Heart left ventricle (tissue), 16 donors: ENCODE measurements around the gene GMPS. TPM values are rescaled to one million over a fixed set of nuclear protein-coding genes. Genes with fewer than 3 reads are reported as not detected.
A peak's percentile ranks its signal among the peaks of the same experiment; 100 is the strongest.

Source experiments
- ATAC-seq, 4 donors: fragments of 200-7000 bp; cut with Tn5 transposase; one replicate each; pipeline ENCODE4 v1.9.1; 2020 to 2022; ENCODE audit warnings: moderate library complexity in 4 of 4, mild to moderate bottlenecking in 3 of 4, moderate number of reproducible peaks in 1 of 4
- DNase-seq, 5 donors: peaks; one replicate each; pipeline ENCODE4 v3.0.0-alpha.2; 2020
- H3K27ac ChIP-seq, 12 donors: fragments of 200-600 bp; sonication (generic) in 4 of 12; one replicate each; pipeline versions ENCODE4 v1.5.0 to v1.8.0; 2016 to 2022; ENCODE audit warnings: mild to moderate bottlenecking in 2 of 12
- H3K27me3 ChIP-seq, 9 donors: fragments of 200-600 bp; sonication (generic) in 2 of 9; one replicate each; pipeline versions ENCODE4 v1.5.1 to v1.8.0; 2016 to 2022; ENCODE audit warnings: mild to moderate bottlenecking in 3 of 9
- H3K36me3 ChIP-seq, 9 donors: fragments of 200-600 bp; sonication (generic) in 2 of 9; one replicate each; pipeline versions ENCODE4 v1.5.0 to v1.8.0; 2018 to 2022; ENCODE audit warnings: mild to moderate bottlenecking in 2 of 9
- H3K4me1 ChIP-seq, 12 donors: fragments of 200-600 bp; sonication (generic) in 4 of 12; one replicate each; pipeline versions ENCODE4 v1.5.0 to v1.8.0; 2016 to 2022; ENCODE audit warnings: mild to moderate bottlenecking in 3 of 12
- H3K4me3 ChIP-seq, 12 donors: fragments of 200-600 bp; sonication (generic) in 4 of 12; one replicate each; pipeline versions ENCODE4 v1.5.0 to v1.8.0; 2017 to 2022; ENCODE audit warnings: mild to moderate bottlenecking in 9 of 12, moderate library complexity in 4 of 12
- H3K9me3 ChIP-seq, 12 donors: fragments of 200-600 bp; sonication (generic) in 4 of 12; one replicate each; pipeline versions ENCODE4 v1.5.0 to v1.8.0; 2016 to 2022; ENCODE audit warnings: mild to moderate bottlenecking in 1 of 12
- CTCF ChIP-seq, 12 donors: fragments of 200-600 bp; sonication (generic) in 4 of 12; IDR thresholded peaks; one replicate each; pipeline versions ENCODE4 v1.5.0 to v1.8.0; 2018 to 2022; ENCODE audit warnings: antibody characterized with exemption in 12 of 12, mild to moderate bottlenecking in 5 of 12
- POLR2A ChIP-seq, 2 donors: fragments of 450-650 bp; IDR thresholded peaks; one replicate each; pipeline ENCODE4 v1.6.1; 2017; ENCODE audit warnings: antibody characterized with exemption in 2 of 2, mild to moderate bottlenecking in 2 of 2, moderate library complexity in 2 of 2
- WGBS, 4 donors: extraction: QIAGEN DNeasy Blood & Tissue Kit in 2 of 4; methylation state at CpG; one replicate each; pipeline versions ENCODE4 v1.1.5 to v1.1.7; 2013 to 2018; 5-methylcytosine and 5-hydroxymethylcytosine counted together
- intact Hi-C, 10 donors: fragments of 100-400 bp; cut with DNase I; formaldehyde crosslinking; loops; one replicate each; pipeline versions ENCODE4 v1.11.1 to v1.14.2; 2022
- polyA plus RNA-seq, 2 donors: library from polyadenylated mRNA; stranded (reverse); fragments of 200-250 nt; gene quantifications; one replicate each; pipeline ENCODE4 v1.2.3, GENCODE V29; 2013
- total RNA-seq, 9 donors: library from RNA; depleted of rRNA in 2 of 9; stranded (reverse); fragments of >200 nt in 2 of 9; fragmentation: NEBNext Ultra II Directional in 3 of 9; extraction: Animal tissue kit (Norgen Biotek cat#: 25700) in 3 of 9; gene quantifications; one replicate each; pipeline versions ENCODE4 v1.1.0 to v1.2.4, GENCODE V29; 2016 to 2023
- donor health status: ischemic (EF 13 %, LVEDD 7.1; RV severe dilation, severe dysfunction).
- donor health status: healthy with polysubstance abuse.
- donor health status: DM: no; HTN: yes; CAD: no.
- donor health status: DM: no; HTN: no; CAD: no.
- donor health status: ischemic (EF 25% LVEDD 6.9; RV normal size, moderate dysfunction).
- donor health status: ischemic (EF 25% LVEDD 5.7; RV mildly dilated, moderate dysfunction).
- donor health status: healthy.
- donor health status: DM: yes; HTN: yes; CAD: no.
- donor health status: ischemic (EF 35%, LVEDD 5.7; RV mildly dilated, moderate dysfunction).
- donor health status: nonischemic (EF 11% LVEDD 7.7; RV severe dilation, severe dysfunction).
- donor health status: DM: yes; HTN: yes; CAD: no.
- donor health status: PGD.
- donor health status: ischemic (EF 29% LVEDD 5.4; RV normal size, mild dysfunction).
- donor health status: nonischemic (EF 23%, LVEDD 6.1; RV moderate dilation, normal function).

GMPS gene
- total and polyA plus RNA-seq, 11 donors: 11.9 to 36.8 (median 28.1) TPM

- Histone ChIP-seq H3K27ac (no peak overlapping the region), H3K27me3 (no peaks in the 10 kb centered on the region), H3K4me3 (no peak overlapping the region), H3K4me1 (peaks cover 0 to 29% (median 14%) of the 10 kb centered on the region in 12 donors), H3K36me3 (peaks cover 0 to 26% (median 20%) of the 10 kb centered on the region in 9 donors), H3K9me3 (no peaks in the 10 kb centered on the region)
- DNase-seq (no peak), ATAC-seq (peak in 1 of 4 donors; percentile 46)
- intact Hi-C loops: no loop called here
- 2 to 16% (median 8%) methylated on average over 2 of the region's 2 CpGs for WGBS, 4 donors
- TF ChIP-seq CTCF (IDR thresholded peaks at IDR 0.05): no peak
Observed at GRCh38 chr3:155890671-155891190, 20.3 kb downstream of the GMPS start.

- Histone ChIP-seq H3K4me3 (no peak overlapping the region), H3K27me3 (no peaks in the 10 kb centered on the region), H3K4me1 (peaks cover 0 to 29% (median 14%) of the 10 kb centered on the region in 12 donors), H3K9me3 (no peaks in the 10 kb centered on the region), H3K27ac (no peak overlapping the region), H3K36me3 (peaks cover 0 to 31% (median 24%) of the 10 kb centered on the region in 9 donors)
- 95 to 98% (median 97%) methylated on average over 5 of the region's 5 CpGs for WGBS, 4 donors
- DNase-seq: no peak
- intact Hi-C loops: no loop called here
- ATAC-seq: no peak
- TF ChIP-seq CTCF (IDR thresholded peaks at IDR 0.05) (no peak), POLR2A (IDR thresholded peaks at IDR 0.05) (no peak)
Observed at GRCh38 chr3:155891321-155891720, 20.9 kb downstream of the GMPS start.

- Histone ChIP-seq H3K27me3 (no peaks in the 10 kb centered on the region), H3K4me3 (no peak overlapping the region), H3K9me3 (no peaks in the 10 kb centered on the region), H3K27ac (no peak overlapping the region), H3K36me3 (peaks cover 0 to 71% (median 57%) of the 10 kb centered on the region in 9 donors), H3K4me1 (peaks cover 0 to 8% (median 6%) of the 10 kb centered on the region in 12 donors)
- ATAC-seq (no peak), DNase-seq (no peak)
- WGBS, 4 donors: 91 to 95% (median 93%) methylated on average over 7 of the region's 7 CpGs
- TF ChIP-seq CTCF (IDR thresholded peaks at IDR 0.05) (no peak), POLR2A (IDR thresholded peaks at IDR 0.05) (no peak)
- intact Hi-C loops: no loop called here
Observed at GRCh38 chr3:155895379-155895900, 25.0 kb downstream of the GMPS start.

GRCh38 chr3:155906900-155907299, 36.5 kb downstream of the GMPS start:
- DNase-seq (no peak), ATAC-seq (no peak)
- Histone ChIP-seq H3K27ac (no peak overlapping the region), H3K27me3 (no peaks in the 10 kb centered on the region), H3K4me1 (peaks cover 0 to 7% (median 0%) of the 10 kb centered on the region in 12 donors), H3K36me3 (peaks cover 0 to 91% (median 70%) of the 10 kb centered on the region in 9 donors), H3K9me3 (no peaks in the 10 kb centered on the region), H3K4me3 (no peak overlapping the region)
- TF ChIP-seq POLR2A (IDR thresholded peaks at IDR 0.05) (no peak), CTCF (IDR thresholded peaks at IDR 0.05) (no peak)
- WGBS, 4 donors: 81 to 100% (median 98%) methylated on average over 1 of the region's 1 CpG
- intact Hi-C loops: no loop called here
